Brain pericyte (primary cell): ENCODE results near the gene DHX40.
"Not testable (repeated sequence)": the region's sequence is repeated elsewhere in the genome, so short reads cannot be mapped to it uniquely, and the experiment has no call there.

ENCODE experiments used
- DNase-seq: peaks from one replicate; pipeline ENCODE4 v3.0.0-alpha.2; 2012; ENCODE audit warnings: low read depth, low spot score

The DHX40 gene

DNA sequence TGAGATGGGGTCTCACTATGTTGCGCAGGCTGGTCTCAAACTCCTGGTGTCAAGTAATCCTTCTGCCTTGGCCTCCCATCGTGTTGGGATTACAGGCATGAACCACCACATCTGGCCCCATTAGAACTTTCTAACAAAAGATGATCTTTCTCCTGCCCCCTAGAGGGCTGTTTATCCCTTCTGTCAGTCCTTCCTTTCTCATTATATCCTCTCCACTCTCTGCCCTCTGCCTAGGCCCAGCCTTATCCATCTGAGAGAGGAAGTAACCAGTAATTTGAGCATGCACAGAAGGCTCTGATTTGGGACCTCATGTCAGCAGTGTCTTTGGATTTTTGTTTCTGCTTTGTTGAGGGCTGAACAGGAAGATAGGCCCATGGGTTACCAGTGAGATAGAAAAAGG is 4.4 kb upstream of the DHX40 start:
- no peak for DNase-seq

DNA sequence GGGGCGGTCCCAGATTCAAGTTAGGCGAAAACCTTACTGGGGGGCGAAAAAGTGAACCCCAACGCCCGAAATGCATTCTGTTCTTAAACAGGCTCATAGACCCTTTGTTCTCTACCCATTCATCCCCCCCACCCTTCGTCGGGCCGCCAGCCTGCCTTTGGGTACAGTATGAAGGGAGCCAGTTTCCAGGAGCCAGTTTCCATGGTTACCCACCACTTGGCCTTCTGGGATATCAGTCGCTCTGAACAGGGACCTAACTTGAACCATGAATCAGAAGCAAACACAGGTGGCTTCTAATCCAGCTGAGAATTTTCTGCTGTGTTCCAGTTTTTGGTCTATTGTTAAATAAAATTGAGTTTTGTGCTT is 532 bp downstream of the DHX40 start:
- DNase-seq = no peak

DNA sequence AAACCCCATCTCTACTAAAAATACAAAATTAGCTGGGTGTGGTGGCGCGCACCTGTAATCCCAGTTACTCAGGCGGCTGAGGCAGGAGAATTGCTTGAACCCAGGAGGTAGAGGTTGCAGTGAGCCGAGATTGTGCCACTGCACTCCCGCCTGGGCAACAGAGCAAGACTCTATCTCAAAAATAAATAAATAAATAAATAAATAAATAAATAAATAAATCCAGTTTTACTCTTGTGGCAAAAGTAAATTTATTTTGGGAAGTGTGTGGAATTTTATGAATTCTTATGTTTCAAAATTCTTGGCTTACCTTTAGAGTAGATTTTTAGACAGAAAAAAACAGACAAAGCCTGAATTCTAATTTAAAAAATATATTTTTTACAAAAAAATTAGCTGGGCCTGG is 3.7 kb downstream of the DHX40 start:
- not testable (repeated sequence) for DNase-seq

GRCh38 chr17:59572301-59572924 is 7.0 kb downstream of the DHX40 start:
- no peak for DNase-seq

GRCh38 chr17:59584168-59584567 is 18.8 kb downstream of the DHX40 start:
- not testable (repeated sequence) for DNase-seq

- no peak for DNase-seq
These were observed 34.8 kb downstream of the DHX40 start for GRCh38 chr17:59600169-59600568.

DNA sequence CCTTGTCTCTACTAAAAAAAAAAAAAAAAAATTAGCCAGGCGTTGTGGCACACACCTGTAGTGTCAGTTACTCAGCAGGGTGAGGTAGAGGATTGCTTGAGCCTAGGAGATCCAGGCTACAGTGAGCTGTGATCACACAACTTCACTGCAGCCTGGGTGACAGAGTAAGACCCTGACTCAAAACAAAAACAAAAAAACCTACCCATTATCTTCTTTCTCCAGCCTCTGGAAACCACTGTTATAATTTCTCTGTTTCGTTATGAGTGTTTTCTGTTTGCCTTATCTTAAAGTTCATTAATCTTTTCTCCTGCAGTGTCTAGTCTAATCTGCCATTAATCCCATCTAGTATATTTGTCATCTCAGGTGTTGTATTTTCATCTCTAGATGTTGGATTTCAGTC is 35.7 kb downstream of the DHX40 start:
- DNase-seq = no peak

GRCh38 chr17:59607061-59607460 is 41.7 kb downstream of the DHX40 start:
- no peak for DNase-seq

DNA sequence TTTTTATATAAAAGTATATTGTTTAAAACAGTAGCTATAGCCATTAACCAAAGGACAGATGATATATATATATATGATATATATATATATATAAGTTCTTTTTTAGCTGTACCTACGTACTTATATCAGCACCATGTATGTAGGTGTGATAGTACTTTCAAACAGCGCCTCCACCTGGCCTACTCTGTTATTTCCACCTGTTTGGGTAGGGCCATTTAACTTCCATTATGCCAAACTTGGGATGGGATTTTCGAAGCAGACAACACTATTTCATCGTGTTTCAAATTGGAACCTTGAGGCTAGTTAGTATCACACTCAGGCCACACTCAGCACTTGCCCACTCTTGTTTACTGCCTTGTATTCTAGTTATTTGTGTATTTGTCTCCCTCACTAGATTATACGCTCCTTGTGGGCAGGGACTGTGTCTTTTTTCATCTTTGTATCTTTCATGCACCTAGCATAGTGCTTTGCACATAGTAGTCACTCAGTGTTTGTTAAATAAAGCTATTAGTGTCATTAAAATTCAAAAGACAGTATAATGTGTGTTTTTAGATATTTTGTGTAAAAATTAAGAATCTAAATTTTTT is 42.5 kb downstream of the DHX40 start:
- no peak for DNase-seq

GRCh38 chr17:59611503-59611902 is 46.1 kb downstream of the DHX40 start:
- no peak for DNase-seq

DNA sequence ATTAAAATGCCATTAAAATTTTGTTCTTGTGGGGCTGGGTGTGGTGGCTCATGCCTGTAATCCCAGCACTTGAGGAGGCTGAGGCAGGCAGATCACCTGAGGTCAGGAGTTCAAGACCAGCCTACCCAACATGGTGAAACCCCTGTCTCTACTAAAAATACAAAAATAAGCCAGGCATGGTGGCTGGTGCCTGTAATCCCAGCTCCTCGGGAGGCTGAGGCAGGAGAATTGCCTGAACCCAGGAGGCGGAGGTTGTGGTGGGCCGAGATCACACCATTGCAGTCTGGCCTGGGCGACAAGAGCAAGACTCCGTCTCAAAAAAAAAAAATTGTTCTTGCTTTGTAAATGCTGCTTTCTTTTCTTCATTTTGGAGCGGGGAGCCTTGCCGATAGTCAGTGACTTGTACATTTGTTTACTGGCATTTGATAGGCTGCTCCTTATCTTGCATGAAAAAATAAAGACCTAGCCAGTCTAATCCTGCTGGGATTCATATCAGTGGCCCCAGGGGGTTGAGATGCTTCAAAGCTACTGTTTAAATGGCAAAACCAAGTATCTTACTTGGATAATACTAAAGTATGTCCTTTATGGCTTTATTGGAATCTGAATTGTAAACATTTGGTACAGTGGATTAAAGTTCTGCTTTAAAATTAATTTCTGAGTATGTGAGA is 51.0 kb downstream of the DHX40 start:
- DNase-seq = no peak

GRCh38 chr17:59617156-59617732 is 51.8 kb downstream of the DHX40 start:
- DNase-seq = no peak

DNA sequence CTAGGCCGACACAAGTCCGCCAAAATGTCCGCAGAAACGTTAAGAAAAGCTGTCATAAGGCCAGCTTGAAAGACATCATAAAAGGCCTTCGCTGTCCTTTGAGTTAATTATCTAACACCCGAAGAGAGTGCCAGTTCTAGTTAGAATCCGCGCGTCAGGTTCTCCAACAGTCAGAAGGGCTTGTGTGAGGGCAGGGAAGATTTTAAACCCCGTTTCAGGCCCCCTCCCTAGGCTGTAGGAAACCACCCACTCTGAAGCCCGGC is 53.6 kb downstream of the DHX40 start:
- no peak for DNase-seq

- peak; percentile 95 for DNase-seq
These were observed 54.1 kb downstream of the DHX40 start, which contains the start of gene CLTC for GRCh38 chr17:59619298-59620063. CLTC (plus strand) TSS chr17:59619895; CDS start chr17:59620132, 237 bp downstream.

- DNase-seq = no peak
These were observed 54.6 kb downstream of the DHX40 start for GRCh38 chr17:59620064-59620359.

DNA sequence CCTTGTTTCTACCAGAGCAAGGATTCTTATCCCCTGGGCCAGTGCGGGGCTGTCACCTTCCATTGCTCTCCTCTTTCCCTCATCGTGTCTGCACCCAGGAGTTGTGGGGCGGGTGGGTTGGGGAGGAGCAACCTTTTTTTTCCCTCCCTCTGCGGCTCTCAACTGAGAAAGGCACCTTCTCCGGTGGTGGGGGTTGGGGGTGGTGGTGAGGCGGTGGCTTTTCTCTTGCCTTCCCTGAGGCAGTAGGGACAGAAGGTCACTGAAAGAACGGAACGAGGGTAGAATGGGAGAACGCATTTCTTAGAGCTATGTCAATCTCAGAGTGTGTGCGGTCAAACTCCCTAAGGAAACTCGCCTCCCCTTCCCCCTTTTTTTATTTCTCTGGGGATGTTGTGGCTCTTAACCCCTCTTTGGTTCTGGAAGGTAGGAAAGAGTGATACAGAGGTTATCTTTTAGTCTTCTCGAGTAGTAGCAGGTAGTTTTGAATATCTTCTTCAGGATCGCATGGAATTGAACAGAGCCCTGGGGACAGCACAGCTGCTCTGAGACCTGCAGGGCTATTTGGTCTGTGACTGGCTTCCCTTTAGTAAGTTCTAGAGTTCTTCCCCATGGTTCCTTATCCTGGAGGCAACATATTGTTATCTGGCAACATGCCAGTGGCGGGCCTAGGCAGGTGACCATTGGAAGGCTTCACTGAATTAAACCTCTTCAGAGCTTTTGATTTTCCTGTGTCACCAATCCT is 55.3 kb downstream of the DHX40 start:
- DNase-seq = no peak

- DNase-seq = no peak
These were observed 56.4 kb downstream of the DHX40 start for GRCh38 chr17:59621771-59622170.

- no peak for DNase-seq
These were observed 57.7 kb downstream of the DHX40 start for GRCh38 chr17:59623151-59623550.

- DNase-seq = no peak
These were observed 61.3 kb downstream of the DHX40 start for GRCh38 chr17:59626756-59627155.

DNA sequence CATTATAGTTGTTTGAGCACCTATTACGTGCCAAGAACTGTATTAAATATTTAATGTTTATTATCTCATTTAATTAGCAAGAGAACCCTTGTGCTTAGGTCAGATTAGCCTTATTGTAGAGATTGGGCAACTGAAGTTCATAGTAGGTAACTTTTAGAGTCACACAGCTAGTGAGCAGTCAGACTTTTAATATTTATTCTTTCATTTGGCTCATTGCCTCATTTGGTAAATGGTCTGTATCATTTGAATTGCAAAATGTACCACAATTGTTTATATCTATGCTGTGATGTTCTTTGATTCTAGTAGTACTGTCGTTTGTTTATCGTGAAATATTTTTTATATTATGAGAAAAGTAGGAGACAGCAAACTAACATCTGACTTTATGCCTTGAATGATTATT is 61.9 kb downstream of the DHX40 start:
- no peak for DNase-seq

- no peak for DNase-seq
These were observed 62.4 kb downstream of the DHX40 start for GRCh38 chr17:59627770-59628171.

- DNase-seq = no peak
These were observed 63.8 kb downstream of the DHX40 start for GRCh38 chr17:59629174-59629573.
